ENCODE data around the gene ADGRL2.

DNA sequence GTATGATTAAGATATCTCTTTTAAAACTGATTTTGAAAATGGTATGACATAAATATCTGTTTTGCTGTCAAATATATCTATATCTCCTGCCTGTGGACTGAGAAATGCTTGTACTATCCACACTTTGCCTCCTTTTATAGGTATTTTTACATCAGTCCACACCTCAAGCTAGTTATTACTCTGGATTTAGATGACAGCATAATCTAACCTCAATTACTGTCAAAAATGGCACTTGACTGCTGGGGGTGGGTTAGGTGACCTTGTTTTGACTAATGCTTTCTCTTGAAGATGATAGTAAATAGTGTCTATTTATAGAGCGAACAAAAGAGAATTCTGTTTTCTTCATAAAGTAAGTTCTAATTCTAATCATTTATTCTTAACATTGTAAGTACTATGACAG is 9.1 kb downstream of the ADGRL2 start:
- TF ChIP-seq POLR2AphosphoS5 (IDR thresholded peaks at IDR 0.05) (no peak), EP300 (IDR thresholded peaks at IDR 0.05) (no peak), POLR2A (IDR thresholded peaks at IDR 0.05) (no peak)
- TF ChIP-seq, protein P1, sequence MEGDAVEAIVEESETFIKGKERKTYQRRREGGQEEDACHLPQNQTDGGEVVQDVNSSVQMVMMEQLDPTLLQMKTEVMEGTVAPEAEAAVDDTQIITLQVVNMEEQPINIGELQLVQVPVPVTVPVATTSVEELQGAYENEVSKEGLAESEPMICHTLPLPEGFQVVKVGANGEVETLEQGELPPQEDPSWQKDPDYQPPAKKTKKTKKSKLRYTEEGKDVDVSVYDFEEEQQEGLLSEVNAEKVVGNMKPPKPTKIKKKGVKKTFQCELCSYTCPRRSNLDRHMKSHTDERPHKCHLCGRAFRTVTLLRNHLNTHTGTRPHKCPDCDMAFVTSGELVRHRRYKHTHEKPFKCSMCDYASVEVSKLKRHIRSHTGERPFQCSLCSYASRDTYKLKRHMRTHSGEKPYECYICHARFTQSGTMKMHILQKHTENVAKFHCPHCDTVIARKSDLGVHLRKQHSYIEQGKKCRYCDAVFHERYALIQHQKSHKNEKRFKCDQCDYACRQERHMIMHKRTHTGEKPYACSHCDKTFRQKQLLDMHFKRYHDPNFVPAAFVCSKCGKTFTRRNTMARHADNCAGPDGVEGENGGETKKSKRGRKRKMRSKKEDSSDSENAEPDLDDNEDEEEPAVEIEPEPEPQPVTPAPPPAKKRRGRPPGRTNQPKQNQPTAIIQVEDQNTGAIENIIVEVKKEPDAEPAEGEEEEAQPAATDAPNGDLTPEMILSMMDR (IDR thresholded peaks at IDR 0.05), result no peak
